ENCODE measurements around the gene CDH23.

Gene CDH23

DNA sequence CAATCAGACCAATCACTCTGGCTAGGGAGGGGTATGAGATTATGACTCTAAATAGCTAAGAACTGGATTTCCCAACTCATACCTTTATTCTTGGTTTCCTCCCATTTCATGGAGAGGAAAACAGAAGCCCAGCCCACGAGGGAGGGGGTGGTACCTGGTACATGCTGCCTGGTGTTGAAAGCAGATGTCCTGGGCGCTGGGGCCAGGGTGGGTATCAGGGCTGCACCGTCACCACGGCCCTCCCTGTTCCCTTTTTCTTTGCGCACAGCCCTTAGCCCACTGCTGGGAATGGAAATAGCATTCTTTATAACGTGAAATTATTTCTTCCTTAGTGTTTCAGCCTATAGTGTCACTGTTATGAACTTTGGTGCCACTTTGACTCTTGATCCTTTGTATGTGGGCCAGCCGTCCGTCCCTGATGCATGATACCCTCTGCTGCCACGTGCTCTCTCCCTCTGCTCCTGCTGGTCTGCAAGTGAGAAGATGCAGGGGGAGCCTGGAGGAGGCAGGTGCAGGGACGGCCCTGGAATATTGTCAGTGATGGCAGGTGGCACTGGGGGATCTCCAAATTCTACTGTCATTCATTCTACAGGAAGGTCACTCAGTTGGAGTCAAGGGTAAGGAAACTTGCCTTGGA lies 158.5 kb downstream of the CDH23 start:
- Histone ChIP-seq H3K4me3 (ENCODE audit: low read depth in 1 of 2, low read length in 1 of 2) (no peak overlapping the region), H3K4me1 (ENCODE audit: control insufficient read depth in 1 of 2, insufficient read depth in 1 of 2, low read depth in 1 of 2, low read length in 1 of 2) (no peaks in the 10 kb centered on the region), H3K27me3 (no peaks in the 10 kb centered on the region), H3K9me3 (no peaks in the 10 kb centered on the region), H3K36me3 (no peaks in the 10 kb centered on the region), H3K27ac (no peak overlapping the region)
- TF ChIP-seq, protein P1, sequence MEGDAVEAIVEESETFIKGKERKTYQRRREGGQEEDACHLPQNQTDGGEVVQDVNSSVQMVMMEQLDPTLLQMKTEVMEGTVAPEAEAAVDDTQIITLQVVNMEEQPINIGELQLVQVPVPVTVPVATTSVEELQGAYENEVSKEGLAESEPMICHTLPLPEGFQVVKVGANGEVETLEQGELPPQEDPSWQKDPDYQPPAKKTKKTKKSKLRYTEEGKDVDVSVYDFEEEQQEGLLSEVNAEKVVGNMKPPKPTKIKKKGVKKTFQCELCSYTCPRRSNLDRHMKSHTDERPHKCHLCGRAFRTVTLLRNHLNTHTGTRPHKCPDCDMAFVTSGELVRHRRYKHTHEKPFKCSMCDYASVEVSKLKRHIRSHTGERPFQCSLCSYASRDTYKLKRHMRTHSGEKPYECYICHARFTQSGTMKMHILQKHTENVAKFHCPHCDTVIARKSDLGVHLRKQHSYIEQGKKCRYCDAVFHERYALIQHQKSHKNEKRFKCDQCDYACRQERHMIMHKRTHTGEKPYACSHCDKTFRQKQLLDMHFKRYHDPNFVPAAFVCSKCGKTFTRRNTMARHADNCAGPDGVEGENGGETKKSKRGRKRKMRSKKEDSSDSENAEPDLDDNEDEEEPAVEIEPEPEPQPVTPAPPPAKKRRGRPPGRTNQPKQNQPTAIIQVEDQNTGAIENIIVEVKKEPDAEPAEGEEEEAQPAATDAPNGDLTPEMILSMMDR (IDR thresholded peaks at IDR 0.05): no peak

DNA sequence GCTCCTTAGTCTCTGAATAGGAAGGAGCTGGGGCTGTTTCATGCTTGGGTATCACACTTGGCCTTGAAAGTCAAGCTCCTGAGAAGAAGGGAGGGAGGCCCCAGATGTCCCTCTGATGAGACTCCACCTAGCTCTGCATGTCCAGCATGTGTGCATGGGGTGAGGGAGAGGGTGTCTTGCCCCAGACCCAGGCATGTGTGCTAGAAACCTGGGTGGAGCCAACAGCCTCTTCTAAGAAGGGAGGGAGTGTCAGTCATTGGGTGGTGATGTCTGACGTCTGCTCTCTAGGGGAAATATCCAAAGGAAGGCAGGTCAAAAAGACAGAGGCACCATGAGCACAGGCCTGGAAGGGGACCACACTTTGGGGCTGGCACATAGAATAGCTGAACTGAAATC lies 159.0 kb downstream of the CDH23 start:
- Histone ChIP-seq H3K4me1 (ENCODE audit: control insufficient read depth in 1 of 2, insufficient read depth in 1 of 2, low read depth in 1 of 2, low read length in 1 of 2) (no peaks in the 10 kb centered on the region), H3K4me3 (ENCODE audit: low read depth in 1 of 2, low read length in 1 of 2) (no peak overlapping the region), H3K27ac (no peak overlapping the region), H3K9me3 (no peaks in the 10 kb centered on the region), H3K27me3 (peaks cover 5% of the 10 kb centered on the region), H3K36me3 (no peaks in the 10 kb centered on the region)
- TF ChIP-seq, protein P1 (IDR thresholded peaks at IDR 0.05): no peak

DNA sequence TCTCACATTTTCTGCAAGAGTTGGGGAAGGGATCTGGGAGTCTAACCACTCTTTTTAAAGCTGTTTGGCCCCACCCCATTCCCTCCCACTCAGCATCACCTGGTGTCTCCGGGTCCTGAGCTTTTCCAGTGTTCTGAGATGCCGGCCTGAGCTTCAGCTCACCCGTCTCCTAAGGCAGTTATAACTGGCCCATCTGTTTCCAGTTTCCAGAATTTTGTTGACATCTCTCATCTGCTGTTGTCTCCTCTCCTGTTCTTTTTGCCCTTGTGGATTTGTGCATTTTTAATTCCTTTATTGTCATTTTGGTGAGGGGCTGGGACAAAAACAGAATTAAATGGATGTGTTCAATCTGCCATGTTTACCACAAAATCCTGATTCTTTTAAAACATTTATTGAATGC lies 162.3 kb downstream of the CDH23 start:
- TF ChIP-seq, protein P1 (IDR thresholded peaks at IDR 0.05): no peak
- no peaks in the 10 kb centered on the region for H3K4me1 ChIP-seq (ENCODE audit: control insufficient read depth in 1 of 2, insufficient read depth in 1 of 2, low read depth in 1 of 2, low read length in 1 of 2)
- H3K27ac ChIP-seq: no peak overlapping the region
- H3K27me3 ChIP-seq: peaks cover 6% of the 10 kb centered on the region
- no peak overlapping the region for H3K4me3 ChIP-seq (ENCODE audit: low read depth in 1 of 2, low read length in 1 of 2)
- H3K36me3 ChIP-seq: no peaks in the 10 kb centered on the region
- H3K9me3 ChIP-seq: no peaks in the 10 kb centered on the region

DNA sequence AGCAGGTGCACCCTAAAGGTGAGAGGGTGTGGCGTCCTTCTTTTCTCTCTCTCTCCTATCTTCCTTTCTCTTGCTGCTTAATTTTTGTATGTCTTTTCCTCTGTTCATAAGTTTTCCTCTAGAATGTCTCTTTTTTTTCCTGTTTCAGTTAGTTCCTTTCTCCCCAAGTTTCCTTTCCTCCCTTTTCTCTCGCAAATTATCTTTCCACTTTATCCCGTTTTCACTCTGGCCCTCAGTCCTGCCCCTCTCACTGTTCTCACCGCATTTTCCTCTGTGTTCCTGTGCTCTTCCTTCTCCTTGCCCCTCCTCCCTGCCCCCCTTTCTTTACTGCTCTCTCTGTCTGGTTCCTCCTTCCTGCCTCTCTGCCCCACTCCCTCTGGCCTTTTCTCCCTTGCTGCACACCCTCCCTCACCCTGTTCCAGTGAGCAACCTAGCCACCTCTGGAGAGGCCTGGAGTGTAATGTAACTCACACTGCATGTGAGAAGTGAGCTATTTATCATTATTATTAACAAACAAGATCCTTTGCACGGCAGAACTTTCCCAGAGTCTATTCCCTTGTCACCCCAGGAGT lies 164.4 kb downstream of the CDH23 start:
- TF ChIP-seq, protein P1 (IDR thresholded peaks at IDR 0.05): no peak
- Histone ChIP-seq H3K9me3 (no peaks in the 10 kb centered on the region), H3K27me3 (peaks cover 6% of the 10 kb centered on the region), H3K4me1 (ENCODE audit: control insufficient read depth in 1 of 2, insufficient read depth in 1 of 2, low read depth in 1 of 2, low read length in 1 of 2) (no peaks in the 10 kb centered on the region), H3K27ac (no peak overlapping the region), H3K36me3 (no peaks in the 10 kb centered on the region), H3K4me3 (ENCODE audit: low read depth in 1 of 2, low read length in 1 of 2) (no peak overlapping the region)

DNA sequence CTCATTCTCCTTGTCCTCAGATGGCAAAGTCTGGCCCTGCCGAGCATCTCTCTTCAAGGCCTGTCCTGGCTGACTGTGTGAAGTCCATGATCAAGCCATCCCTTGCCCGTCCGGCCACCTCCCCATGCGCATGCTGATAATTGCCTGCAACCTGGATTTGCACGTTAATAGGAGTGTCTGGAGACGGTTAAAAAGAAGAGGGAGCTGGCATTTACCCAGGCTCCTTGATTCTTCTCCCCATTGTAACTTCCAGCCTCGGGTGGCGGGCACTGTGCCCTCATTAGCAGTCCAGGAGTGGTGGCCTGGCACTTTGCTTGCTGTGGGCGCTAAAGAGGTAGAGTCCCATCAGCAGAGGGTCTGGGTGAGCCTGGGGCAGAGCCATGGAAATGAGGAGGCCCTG lies 165.5 kb downstream of the CDH23 start:
- H3K36me3 ChIP-seq: no peaks in the 10 kb centered on the region
- TF ChIP-seq, protein P1 (IDR thresholded peaks at IDR 0.05): no peak

More for the DNA sequence above, 165.5 kb downstream of the CDH23 start:
- H3K27me3 ChIP-seq: peaks cover 6% of the 10 kb centered on the region
- H3K27ac ChIP-seq: no peak overlapping the region
- no peak overlapping the region for H3K4me3 ChIP-seq (ENCODE audit: low read depth in 1 of 2, low read length in 1 of 2)
- H3K4me1 ChIP-seq (ENCODE audit: control insufficient read depth in 1 of 2, insufficient read depth in 1 of 2, low read depth in 1 of 2, low read length in 1 of 2): no peaks in the 10 kb centered on the region
- no peaks in the 10 kb centered on the region for H3K9me3 ChIP-seq

All from neutrophil (primary cell).